KOPT-K1 (cell line): Measurements from ENCODE around the gene CYB561A3.

ENCODE experiments used
- H3K27ac ChIP-seq: fragments of 200-600 bp; sonication (generic); 2 replicates; pipeline ENCODE4 v1.5.1; 2016; ENCODE audit warnings: antibody characterized with exemption, mild to moderate bottlenecking, low read depth, low read length; ENCODE audit not compliant: poor library complexity, severe bottlenecking
- H3K36me3 ChIP-seq: fragments of 200-600 bp; sonication (generic); 2 replicates; pipeline ENCODE4 v1.5.1; 2017; ENCODE audit warnings: antibody characterized with exemption, mild to moderate bottlenecking, low read length, moderate library complexity; ENCODE audit not compliant: insufficient read depth
- H3K9me3 ChIP-seq: fragments of 200-600 bp; sonication (generic); 2 replicates; pipeline ENCODE4 v1.5.1; 2017; ENCODE audit warnings: antibody characterized with exemption, low read length, mild to moderate bottlenecking; ENCODE audit not compliant: insufficient read depth, poor library complexity, severe bottlenecking

CYB561A3 gene

DNA sequence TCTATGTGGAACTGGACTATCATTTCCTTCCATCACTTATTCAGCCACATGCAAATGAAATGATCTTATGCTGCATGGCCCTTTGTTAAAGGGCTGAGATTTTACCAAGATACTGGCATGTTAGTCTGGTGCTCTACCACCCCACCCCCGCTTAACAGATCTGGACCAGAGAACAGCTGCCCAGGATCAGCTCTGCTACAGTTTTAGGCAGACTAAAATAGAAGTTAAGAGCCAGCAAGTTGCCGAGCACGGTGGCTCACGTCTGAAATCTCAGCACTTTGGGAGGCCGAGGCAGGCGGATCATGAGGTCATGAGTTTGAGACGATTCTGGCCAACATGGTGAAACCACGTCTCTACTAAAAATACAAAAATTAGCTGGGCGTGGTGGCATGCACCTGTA lies 33.3 kb downstream of the CYB561A3 start:
- Histone ChIP-seq H3K36me3 (peaks cover 82% of the 10 kb centered on the region), H3K9me3 (no peaks in the 10 kb centered on the region), H3K27ac (no peak overlapping the region)

DNA sequence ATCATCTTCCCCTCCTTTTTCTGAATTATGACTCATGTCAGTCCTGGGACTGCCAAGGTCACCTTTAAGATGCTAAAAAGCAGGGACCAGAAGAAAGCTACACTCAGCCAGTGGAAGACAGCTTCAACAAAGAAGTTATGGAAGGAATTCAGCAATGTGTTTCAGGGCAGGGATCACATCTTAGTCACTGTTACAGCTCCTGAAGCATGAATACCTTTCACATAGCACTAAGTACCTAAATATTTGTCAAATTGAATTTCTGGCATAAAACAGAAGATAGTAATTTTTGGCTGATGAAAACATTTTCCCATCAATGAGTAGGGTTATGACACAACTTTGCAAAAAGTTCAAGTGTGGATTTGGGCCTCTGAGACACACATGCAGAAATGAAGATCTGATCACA lies 34.0 kb downstream of the CYB561A3 start:
- Histone ChIP-seq H3K9me3 (no peaks in the 10 kb centered on the region), H3K36me3 (peaks cover 89% of the 10 kb centered on the region), H3K27ac (no peak overlapping the region)

DNA sequence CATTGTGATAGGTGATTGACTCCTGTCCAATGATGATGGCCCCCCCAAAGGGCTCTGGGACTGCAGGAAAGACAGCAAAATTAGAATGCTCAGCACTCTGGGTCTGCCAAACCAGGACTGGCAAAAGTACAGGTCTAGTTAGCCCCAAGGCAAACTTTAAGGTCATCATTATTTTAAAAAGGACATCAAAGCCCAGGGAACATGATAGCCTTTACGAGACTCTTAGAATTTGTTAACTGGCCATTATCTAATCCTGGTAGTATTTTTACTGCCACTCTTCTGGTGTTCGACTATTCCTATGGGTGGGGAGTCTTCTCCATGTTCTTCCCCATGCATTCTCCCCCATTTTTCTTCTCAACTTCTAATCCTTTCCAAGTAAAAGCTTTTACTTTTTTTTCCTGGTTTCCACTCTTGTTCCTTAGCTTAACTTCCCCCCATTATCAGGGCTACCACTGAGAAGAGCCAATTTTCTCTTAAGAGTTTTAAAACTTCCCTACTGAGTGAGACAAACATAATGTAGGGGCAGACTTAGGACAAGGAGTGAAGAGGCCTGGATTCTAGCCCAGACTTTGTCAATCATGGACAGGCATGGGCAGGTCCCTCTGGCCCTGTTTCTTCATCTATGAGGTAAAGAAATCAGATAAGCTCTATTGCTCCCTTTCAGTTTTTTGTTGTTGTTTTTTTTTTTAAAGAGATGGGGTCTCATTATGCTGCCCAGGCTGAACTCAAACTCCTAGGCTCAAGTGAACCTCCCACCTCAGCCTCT lies 35.9 kb downstream of the CYB561A3 start:
- H3K27ac ChIP-seq = no peak overlapping the region
- H3K36me3 ChIP-seq = peaks cover 100% of the 10 kb centered on the region
- H3K9me3 ChIP-seq = no peaks in the 10 kb centered on the region

DNA sequence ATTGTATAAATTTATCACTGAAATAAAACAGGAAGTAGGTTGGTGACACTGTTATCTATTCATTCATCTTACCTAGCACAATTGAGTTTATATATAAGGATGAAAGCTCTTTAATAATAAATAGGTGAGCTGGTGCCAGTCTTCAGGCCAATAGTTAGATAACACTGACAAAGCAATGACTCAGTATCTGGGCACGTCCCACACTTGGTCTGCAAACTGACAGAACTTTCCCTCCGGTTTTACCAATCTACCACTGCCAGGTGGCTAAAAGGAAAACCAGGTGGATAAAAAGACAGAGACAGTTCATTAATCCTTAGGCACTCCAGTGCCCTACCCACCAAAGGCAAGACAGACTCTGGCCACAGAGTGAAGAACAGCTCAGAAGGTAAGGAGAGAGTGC lies 46.4 kb downstream of the CYB561A3 start:
- Histone ChIP-seq H3K27ac (no peak overlapping the region), H3K36me3 (peaks cover 98% of the 10 kb centered on the region), H3K9me3 (no peaks in the 10 kb centered on the region)

DNA sequence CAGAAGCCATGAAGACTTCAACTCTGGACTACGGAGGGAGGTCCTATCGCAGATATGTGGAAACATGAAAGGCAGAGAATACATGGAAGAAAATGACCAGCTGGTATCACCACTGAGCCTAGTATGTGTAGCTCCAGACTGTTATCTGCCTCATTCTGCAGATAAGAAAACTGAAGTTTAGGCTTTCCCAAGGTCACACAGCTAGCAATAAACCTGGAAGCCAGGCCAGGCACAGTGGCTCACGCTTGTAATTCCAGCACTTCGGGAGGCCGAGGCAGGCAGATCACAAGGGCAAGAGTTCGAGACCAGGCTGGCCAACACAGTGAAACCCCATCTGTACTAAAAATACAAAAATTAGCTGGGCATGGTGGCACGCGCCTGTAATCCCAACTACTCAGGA lies 50.9 kb downstream of the CYB561A3 start:
- Histone ChIP-seq H3K36me3 (peaks cover 100% of the 10 kb centered on the region), H3K9me3 (no peaks in the 10 kb centered on the region), H3K27ac (no peak overlapping the region)

DNA sequence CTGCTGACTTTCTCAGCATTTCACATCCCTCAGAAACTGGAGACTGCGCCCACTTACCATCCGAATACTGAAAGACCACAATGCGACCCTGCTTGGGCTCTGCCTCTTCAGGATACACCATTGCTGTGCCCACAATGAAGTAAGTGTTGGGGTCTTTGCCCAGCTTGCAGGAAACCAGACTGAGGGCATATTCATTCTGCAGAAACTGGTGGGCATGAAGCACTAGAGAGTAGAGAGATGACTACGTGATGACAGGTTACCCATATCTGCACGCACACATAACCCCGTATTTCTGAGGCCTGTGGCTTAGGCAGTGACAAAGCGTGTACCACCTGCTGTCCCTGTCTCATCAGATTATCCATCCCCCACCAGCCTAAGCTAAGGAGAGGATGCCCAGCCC lies 51.9 kb downstream of the CYB561A3 start:
- H3K9me3 ChIP-seq = no peaks in the 10 kb centered on the region
- peaks cover 100% of the 10 kb centered on the region for H3K36me3 ChIP-seq
- H3K27ac ChIP-seq = no peak overlapping the region

DNA sequence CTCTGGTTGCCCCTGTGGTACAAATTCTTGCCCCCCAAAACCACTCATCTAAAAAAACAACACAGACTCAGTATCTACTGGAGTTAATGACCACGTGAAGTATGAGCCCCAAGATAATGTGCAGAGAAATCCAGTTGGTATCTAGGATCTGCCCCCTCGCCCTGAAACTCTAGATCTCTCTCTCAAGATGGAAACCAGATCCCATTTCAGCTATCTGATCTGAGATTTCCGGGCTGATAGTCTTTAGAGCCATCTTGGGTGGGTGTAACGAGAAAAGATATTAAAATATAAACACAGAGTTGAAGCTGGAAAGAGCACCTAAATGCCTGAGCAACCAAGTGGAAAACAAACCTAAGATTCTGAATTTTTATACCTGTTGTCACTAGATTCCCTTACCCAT lies 52.5 kb downstream of the CYB561A3 start:
- Histone ChIP-seq H3K27ac (no peak overlapping the region), H3K36me3 (peaks cover 100% of the 10 kb centered on the region), H3K9me3 (no peaks in the 10 kb centered on the region)

DNA sequence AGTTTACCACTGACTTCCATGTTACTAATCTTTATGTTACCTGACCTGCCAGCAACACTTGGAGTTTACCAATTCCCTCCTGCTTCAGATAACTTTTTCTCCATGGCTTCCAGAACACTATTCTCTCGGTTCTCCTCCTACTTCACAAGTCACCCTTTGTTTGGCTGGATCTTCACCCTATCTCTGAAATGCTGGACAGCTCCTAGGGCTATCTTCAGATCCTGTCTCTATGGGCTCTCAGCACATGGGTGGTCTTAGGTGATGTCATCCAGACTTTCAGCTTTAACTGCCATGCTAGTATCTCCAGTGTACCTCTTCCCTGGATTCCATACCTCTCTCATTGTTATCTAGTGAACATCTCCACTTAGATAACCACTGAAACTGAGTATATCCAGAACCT lies 54.3 kb downstream of the CYB561A3 start:
- Histone ChIP-seq H3K36me3 (peaks cover 100% of the 10 kb centered on the region), H3K27ac (no peak overlapping the region), H3K9me3 (no peaks in the 10 kb centered on the region)

DNA sequence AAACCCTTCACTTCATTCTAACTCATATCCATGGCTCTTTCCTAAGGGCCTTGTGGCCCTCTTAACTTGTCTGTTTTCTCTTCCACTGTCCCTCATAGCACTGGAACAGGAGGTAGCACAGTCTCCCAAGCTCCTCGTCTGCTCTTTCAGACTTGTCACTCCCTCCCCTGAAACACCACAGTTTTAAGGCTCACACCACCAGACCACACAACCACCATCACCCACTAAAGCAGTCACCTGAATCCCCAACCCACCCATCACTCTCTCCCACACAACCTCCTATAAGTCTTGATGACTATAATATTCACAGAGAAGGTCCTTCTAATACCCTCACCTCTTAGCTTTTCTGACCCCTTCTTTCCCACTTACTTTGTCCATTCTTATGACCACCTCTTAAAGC lies 55.5 kb downstream of the CYB561A3 start:
- Histone ChIP-seq H3K27ac (no peak overlapping the region), H3K36me3 (peaks cover 100% of the 10 kb centered on the region), H3K9me3 (no peaks in the 10 kb centered on the region)

DNA sequence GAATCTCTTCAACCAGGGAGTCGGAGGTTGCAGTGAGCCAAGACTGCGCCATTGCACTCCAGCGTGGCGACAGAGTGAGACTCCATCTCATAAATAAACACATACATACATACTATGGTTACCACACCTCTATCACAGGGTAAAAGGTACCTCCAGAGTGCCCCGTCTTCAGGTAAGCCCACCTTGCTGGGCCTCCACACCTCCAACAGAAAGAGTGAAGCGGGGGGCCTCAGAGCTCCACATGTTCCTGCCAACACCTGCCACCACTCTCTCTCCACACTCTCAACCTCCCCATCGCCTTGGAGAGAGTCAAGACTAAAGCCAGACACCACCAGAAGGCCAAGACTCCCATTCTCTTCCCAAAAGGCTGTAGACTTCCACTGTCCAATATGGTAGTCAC lies 56.3 kb downstream of the CYB561A3 start:
- Histone ChIP-seq H3K36me3 (peaks cover 100% of the 10 kb centered on the region), H3K9me3 (no peaks in the 10 kb centered on the region), H3K27ac (no peak overlapping the region)

DNA sequence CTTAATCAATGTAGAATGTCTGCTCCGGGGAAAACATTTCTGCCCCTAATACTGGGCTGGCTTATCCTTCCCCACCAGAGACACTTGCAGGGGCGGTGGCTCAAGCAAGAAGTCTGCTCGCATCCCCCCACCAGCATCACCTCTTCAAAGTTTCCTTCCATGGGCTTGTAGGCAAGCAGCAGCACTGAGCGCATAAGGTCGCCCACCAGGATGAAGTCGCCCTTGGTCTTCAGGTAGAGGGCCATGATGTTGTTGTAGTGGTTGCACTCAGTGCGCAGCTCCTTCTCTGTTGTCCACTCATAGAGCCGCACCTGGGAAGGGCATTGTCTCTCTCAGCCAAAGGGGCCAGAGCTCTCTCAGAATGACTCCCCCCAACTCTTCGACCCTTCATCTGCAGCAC lies 58.0 kb downstream of the CYB561A3 start:
- no peaks in the 10 kb centered on the region for H3K9me3 ChIP-seq
- peaks cover 100% of the 10 kb centered on the region for H3K36me3 ChIP-seq
- no peak overlapping the region for H3K27ac ChIP-seq

DNA sequence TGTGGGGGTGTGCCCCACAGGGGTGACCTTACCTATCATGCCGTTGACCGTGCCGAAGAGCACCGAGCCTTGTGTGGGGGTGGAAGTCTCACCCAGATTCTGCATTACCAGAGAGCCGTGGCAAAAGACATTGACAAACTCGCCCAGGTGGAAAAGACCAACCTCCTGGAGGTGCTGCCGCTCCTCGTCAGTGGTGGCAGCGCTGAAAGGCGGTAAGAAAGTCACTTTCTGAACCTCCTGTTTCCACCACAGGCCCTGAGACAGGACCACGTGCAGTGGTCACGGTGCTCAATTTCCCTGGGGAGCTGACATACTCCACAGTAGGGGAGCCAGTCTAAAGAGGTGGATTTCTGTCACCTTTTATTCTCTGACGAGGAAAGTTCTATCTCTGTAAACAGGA lies 59.1 kb downstream of the CYB561A3 start:
- no peaks in the 10 kb centered on the region for H3K9me3 ChIP-seq
- H3K36me3 ChIP-seq = peaks cover 100% of the 10 kb centered on the region
- no peak overlapping the region for H3K27ac ChIP-seq
